Muscle layer of duodenum (tissue), 2 donors: ENCODE results near the gene TRIM44.

Experiments used
- H3K27ac ChIP-seq: one replicate; pipeline ENCODE4 v1.7.0; 2013; ENCODE audit warnings: mild to moderate bottlenecking, low read length
- H3K27me3 ChIP-seq: one replicate; pipeline ENCODE4 v1.7.0; 2013; ENCODE audit warnings: low read depth, mild to moderate bottlenecking, control low read depth, low read length
- H3K36me3 ChIP-seq, 2 donors: one replicate each; pipeline ENCODE4 v1.7.0; 2013; ENCODE audit warnings: low read length in 2 of 2, control low read depth in 1 of 2, mild to moderate bottlenecking in 1 of 2; ENCODE audit not compliant: insufficient read depth in 2 of 2, control insufficient read depth in 1 of 2
- H3K4me1 ChIP-seq, 2 donors: one replicate each; pipeline ENCODE4 v1.7.0; 2013; ENCODE audit warnings: low read length in 2 of 2, mild to moderate bottlenecking in 2 of 2, control low read depth in 1 of 2, moderate library complexity in 1 of 2; ENCODE audit not compliant: insufficient read depth in 2 of 2, control insufficient read depth in 1 of 2
- H3K4me3 ChIP-seq, 2 donors: one replicate each; pipeline ENCODE4 v1.7.0; 2013; ENCODE audit warnings: low read length in 2 of 2, low read depth in 1 of 2, mild to moderate bottlenecking in 1 of 2
- H3K9me3 ChIP-seq, 2 donors: one replicate each; pipeline ENCODE4 v1.7.0; 2013; ENCODE audit warnings: low read length in 2 of 2, control low read depth in 1 of 2, mild to moderate bottlenecking in 1 of 2; ENCODE audit not compliant: control insufficient read depth in 1 of 2
- donor health status: healthy.

TRIM44 gene

DNA sequence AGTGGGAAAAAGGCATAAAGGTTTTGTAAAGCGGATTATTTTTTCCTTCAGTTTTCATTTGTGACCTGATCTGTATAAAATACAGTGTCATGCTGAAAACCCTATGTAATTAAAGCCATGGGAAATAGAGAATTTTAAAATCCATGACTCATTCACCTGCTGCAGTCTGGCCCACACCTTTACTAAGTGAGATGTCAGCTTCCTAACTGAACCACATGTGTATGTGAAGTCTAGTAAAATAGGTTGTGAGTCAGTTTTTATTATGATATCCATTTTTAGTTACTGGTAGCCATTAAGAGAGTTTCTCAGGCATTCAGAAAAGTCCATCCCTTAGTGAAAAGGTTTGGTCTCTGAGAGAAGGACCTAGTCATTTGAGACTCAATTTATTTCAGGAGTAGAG, 60.9 kb downstream of the TRIM44 start:
- no peak overlapping the region for H3K27ac ChIP-seq
- H3K4me3 ChIP-seq = no peak overlapping the region
- H3K36me3 ChIP-seq = peaks cover 11 to 26% of the 10 kb centered on the region in 2 donors
- H3K4me1 ChIP-seq = peaks cover 0 to 16% of the 10 kb centered on the region in 2 donors
- H3K9me3 ChIP-seq = no peaks in the 10 kb centered on the region
- no peaks in the 10 kb centered on the region for H3K27me3 ChIP-seq

DNA sequence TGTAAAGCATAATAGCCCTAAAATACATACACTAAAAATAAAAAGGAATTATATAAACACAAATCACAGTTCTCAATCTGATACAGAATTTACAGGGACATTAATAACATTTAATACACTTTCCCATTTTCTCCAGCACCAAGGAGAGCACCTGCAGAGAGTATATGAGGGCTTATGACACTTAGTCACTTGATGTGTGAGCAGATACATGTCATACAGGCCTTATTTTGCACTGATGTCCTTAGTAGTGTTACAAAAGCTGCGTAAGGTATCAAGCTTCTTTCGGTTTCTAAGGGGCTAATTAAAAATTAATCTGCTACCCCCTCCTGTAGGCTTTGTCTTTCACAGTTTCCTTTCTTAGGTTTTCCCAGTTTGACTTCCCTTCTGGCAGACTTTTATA, 61.3 kb downstream of the TRIM44 start:
- Histone ChIP-seq H3K27ac (no peak overlapping the region), H3K9me3 (no peaks in the 10 kb centered on the region), H3K27me3 (no peaks in the 10 kb centered on the region), H3K4me3 (no peak overlapping the region), H3K36me3 (peaks cover 11 to 29% of the 10 kb centered on the region in 2 donors), H3K4me1 (peaks cover 0 to 16% of the 10 kb centered on the region in 2 donors)

DNA sequence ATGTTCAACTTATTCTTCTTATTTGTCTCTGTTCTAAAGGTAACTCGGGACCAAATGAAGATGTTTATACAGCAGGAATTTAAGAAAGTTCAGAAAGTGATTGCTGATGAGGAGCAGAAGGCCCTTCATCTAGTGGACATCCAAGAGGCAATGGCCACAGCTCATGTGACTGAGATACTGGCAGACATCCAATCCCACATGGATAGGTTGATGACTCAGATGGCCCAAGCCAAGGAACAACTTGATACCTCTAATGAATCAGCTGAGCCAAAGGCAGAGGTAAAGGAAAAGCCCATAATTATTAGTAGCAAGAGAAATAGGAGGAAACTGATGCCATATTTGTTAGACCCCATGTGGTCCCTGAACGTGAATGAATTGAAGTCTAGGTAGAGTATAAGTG, 63.3 kb downstream of the TRIM44 start:
- peaks cover 0 to 5% of the 10 kb centered on the region in 2 donors for H3K9me3 ChIP-seq
- H3K27ac ChIP-seq = no peak overlapping the region
- H3K36me3 ChIP-seq = peaks cover 11 to 46% of the 10 kb centered on the region in 2 donors
- peaks cover 0 to 16% of the 10 kb centered on the region in 2 donors for H3K4me1 ChIP-seq
- no peak overlapping the region for H3K4me3 ChIP-seq
- H3K27me3 ChIP-seq = no peaks in the 10 kb centered on the region

DNA sequence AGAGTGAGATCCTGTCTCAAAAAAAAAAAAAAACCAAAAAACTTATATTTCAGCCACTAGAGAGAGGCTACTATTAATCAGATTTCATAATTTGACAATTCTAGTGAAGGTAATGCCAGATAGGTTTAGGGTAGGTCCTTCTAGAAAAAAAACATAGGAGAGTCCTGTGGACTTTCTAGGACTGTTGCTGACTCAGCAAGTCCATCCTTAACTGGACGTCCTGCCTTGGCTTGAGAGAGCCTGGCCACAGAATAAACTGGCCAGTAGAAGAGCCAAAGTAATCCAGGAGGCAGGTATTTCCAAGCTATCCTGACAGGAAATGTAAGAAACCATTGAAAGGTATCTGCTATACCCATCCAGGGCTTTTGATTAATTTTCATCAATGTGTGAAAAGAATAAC, 64.6 kb downstream of the TRIM44 start:
- peaks cover 0 to 9% of the 10 kb centered on the region in 2 donors for H3K4me1 ChIP-seq
- H3K27me3 ChIP-seq = no peaks in the 10 kb centered on the region
- no peak overlapping the region for H3K27ac ChIP-seq
- peaks cover 0 to 8% of the 10 kb centered on the region in 2 donors for H3K9me3 ChIP-seq
- no peak overlapping the region for H3K4me3 ChIP-seq
- peaks cover 11 to 52% of the 10 kb centered on the region in 2 donors for H3K36me3 ChIP-seq

DNA sequence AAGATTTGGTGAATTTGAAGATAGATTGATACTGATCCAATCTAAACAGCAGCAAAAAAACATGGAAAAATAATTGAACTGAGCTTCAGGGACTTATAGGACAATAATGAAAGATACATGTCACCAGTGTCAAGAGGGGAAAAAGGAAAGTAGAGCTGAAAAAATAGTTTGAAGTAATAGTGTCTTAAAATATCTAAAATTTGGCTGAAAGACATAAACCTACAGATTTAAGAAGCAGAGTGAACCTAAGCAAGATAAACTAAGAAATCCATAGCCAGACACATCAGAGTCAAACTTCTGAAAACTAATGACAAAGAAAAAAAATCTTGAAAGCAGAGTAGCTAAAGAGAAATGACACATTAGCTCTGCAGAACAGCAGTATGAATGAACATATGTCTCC, 67.7 kb downstream of the TRIM44 start:
- Histone ChIP-seq H3K9me3 (peaks cover 0 to 8% of the 10 kb centered on the region in 2 donors), H3K4me1 (peaks cover 0 to 5% of the 10 kb centered on the region in 2 donors), H3K36me3 (peaks cover 11 to 56% of the 10 kb centered on the region in 2 donors), H3K27ac (no peak overlapping the region), H3K27me3 (no peaks in the 10 kb centered on the region), H3K4me3 (no peak overlapping the region)

DNA sequence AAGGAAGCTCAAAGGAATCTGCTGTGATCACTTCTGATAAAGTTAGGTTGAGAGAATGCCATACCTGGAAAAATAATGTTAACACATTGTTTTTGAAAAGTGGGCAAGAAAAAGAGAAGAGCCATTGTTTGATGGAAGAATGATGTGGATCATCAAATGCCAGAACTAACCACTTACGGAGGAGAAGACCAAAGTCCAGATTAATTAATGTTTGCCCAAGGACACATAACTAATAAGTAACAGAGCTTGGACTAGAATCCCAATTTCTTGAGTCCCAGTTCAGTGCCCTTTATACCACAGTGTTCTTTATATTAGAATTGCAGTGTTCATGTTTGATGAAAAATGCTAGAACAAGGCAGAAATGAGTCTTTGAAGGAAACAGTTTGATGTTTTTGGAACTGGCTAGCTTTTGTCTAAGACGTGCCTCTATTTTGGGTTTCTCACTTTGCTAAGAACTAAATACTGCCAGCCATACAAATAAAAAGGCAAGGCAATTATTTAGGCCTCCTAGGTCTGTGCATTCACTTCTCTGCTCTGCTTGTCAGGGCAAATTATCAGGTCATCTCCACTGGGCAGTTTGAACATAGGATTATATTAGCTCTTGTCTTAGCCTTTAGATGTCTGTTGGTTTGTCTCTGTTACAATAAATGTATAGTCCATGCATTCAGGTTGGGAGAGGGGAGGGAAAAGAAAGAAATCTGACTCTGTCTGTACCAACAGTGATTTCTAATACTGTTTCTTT, 72.3 kb downstream of the TRIM44 start:
- Histone ChIP-seq H3K27ac (no peak overlapping the region), H3K9me3 (peaks cover 0 to 8% of the 10 kb centered on the region in 2 donors), H3K4me3 (no peak overlapping the region), H3K4me1 (no peaks in the 10 kb centered on the region), H3K36me3 (peaks cover 12 to 17% of the 10 kb centered on the region in 2 donors), H3K27me3 (no peaks in the 10 kb centered on the region)

DNA sequence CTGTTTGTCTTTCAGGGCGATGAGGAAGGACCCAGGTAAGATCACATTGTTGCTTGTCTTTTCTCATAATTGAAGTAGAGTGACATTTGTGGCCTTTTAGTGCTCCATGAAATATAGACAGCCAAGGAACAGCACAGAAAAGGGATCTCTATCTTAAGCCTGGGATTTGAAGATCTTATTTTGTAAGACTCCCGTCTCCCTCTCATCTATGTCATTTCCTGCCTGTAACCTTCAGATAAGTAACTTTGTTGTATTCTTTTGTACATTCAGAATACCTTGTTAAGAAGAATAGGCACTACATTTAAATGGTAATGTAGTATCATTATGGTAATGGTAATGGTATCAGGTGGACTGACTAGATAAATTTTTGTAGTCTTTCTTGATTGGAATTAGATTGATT, 72.8 kb downstream of the TRIM44 start:
- Histone ChIP-seq H3K27me3 (no peaks in the 10 kb centered on the region), H3K9me3 (peaks cover 0 to 3% of the 10 kb centered on the region in 2 donors), H3K36me3 (peaks cover 12% of the 10 kb centered on the region in 2 donors), H3K4me3 (no peak overlapping the region), H3K4me1 (no peaks in the 10 kb centered on the region), H3K27ac (no peak overlapping the region)

DNA sequence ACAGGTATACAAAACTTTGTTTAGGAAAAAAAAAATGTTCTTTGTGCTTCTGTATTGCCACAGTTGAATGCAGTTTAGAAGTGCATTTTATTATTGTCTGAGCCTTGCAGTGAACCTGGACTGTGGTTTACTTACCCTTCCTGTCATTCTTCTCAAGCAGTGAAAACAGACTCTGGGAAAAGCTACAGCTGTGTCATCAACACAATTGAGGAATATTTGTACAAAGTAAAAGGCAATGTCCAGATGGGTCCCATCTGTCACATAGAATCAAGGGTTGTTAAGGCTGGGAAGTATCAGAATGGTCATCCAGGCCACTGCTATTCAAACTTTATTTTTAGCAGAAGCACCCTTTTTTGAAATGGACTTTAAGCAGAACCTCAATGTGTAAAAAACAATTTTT, 73.3 kb downstream of the TRIM44 start:
- no peaks in the 10 kb centered on the region for H3K4me1 ChIP-seq
- H3K36me3 ChIP-seq = peaks cover 9 to 12% of the 10 kb centered on the region in 2 donors
- H3K27me3 ChIP-seq = no peaks in the 10 kb centered on the region
- H3K27ac ChIP-seq = no peak overlapping the region
- peaks cover 0 to 2% of the 10 kb centered on the region in 2 donors for H3K9me3 ChIP-seq
- H3K4me3 ChIP-seq = no peak overlapping the region

DNA sequence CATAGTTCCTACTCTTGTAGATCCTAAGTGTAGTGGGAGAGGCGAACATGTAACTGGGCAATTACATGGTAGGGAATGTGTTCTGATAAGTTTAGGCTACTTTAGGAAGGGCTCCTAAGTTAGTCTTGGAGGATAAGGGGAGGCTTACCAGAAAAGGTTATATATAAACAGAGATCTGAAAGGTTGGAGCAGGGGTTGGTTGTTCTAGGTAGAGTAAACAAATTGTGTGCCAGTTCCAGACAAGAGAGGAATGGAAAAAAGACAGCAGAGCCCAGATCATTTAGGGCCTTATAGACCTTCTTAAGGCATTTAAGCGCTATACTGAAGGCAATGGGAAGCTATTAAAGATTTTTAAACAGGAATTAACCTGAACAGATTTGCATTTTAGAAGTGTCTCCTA, 74.4 kb downstream of the TRIM44 start:
- Histone ChIP-seq H3K36me3 (peaks cover 4 to 12% of the 10 kb centered on the region in 2 donors), H3K9me3 (no peaks in the 10 kb centered on the region)

DNA sequence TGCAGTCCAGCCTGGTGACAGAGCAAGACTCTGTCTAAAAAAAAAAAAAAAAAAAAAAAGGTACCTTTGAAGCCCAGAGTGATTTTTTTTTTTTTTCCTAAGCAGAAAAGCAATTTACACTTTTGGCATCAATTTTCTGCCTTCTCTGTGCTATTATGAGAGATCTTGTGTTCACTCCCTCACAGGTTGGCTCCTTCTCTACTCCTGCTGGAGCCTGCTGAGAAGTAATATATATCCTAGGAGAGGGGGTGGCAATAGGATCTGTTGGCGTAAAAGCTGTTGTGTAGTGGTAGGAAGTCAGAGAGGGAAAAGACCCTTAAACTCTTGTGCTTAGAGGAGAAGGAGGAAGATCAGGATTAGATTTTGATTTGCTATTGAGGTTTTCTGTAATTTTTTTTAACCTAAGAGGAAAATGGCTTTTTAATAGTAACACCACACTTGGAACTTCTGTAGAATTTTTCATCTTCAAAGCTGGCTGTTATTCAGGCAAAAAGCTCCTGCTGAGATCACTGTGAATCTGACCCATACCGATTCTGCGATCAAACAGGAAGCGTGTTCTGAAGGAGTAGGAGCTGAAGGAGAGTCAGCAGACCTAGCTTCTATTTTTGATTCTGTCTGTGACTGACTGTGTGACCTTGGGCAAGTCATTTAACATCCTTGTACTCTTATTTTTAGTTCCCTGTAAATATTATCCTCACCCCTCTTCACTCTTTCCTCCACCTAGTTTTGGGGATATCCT, 77.7 kb downstream of the TRIM44 start:
- H3K4me3 ChIP-seq = no peak overlapping the region
- H3K4me1 ChIP-seq = no peaks in the 10 kb centered on the region
- H3K27ac ChIP-seq = no peak overlapping the region
- H3K36me3 ChIP-seq = peaks cover 0 to 12% of the 10 kb centered on the region in 2 donors
- no peaks in the 10 kb centered on the region for H3K27me3 ChIP-seq
- no peaks in the 10 kb centered on the region for H3K9me3 ChIP-seq

More for the DNA sequence above, 74.4 kb downstream of the TRIM44 start:
- Histone ChIP-seq H3K27ac (no peak overlapping the region), H3K4me3 (no peak overlapping the region), H3K4me1 (no peaks in the 10 kb centered on the region), H3K27me3 (no peaks in the 10 kb centered on the region)

DNA sequence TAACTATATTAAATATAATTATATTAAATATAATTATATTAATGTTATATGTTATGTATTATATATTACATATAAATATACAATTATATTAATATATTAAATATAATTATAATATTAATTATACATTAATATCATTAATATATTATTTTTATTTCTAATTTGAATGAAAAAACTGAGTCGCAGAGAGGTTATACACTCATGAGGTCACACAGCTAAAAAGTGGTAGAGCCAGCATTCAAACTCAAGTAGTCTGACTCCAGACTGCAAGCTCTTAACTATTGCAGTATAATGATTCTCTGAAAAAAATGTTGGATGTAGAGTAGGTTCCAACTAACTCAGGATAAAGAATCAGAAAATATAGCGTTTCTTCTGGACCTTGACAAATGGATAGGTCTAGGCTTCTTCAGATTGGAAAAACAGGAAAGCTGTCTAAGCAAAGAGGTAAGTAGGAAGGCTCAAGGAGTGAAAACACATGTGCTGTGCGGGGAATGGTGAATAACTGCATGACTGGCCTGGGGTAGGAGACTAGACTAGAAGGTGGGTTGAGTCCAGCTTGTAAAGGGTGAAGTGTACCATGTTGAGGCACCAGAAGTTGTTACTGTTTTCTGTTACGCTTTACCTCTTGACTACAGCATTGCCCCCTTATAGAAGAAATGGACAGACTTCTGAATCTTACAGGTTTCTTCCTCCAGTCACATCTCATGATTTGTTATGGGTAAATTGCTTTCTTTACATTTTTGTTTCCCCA, 80.3 kb downstream of the TRIM44 start:
- H3K4me3 ChIP-seq = no peak overlapping the region
- H3K27me3 ChIP-seq = no peaks in the 10 kb centered on the region
- H3K27ac ChIP-seq = no peak overlapping the region
- H3K9me3 ChIP-seq = no peaks in the 10 kb centered on the region
- H3K36me3 ChIP-seq = peaks cover 0 to 6% of the 10 kb centered on the region in 2 donors
- H3K4me1 ChIP-seq = no peaks in the 10 kb centered on the region
